CD4-positive, alpha-beta T cell treated with Interleukin-2 at 100 ng/mL for 4 hours (primary cell): ENCODE measurements around the gene CACNA2D4.

Source experiments
- DNase-seq: peaks from one replicate; pipeline ENCODE4 v3.0.0-alpha.2; 2020; ENCODE audit warnings: low spot score

Gene CACNA2D4

GRCh38 chr12:1844661-1845409 is 73.6 kb downstream of the CACNA2D4 start:
- no peak for DNase-seq

GRCh38 chr12:1844223-1844622 is 74.2 kb downstream of the CACNA2D4 start:
- DNase-seq = no peak

- no peak for DNase-seq
Observed at GRCh38 chr12:1843641-1844005, 74.8 kb downstream of the CACNA2D4 start.

- DNase-seq = no peak
Observed at GRCh38 chr12:1842905-1843640, 75.4 kb downstream of the CACNA2D4 start.

- DNase-seq = no peak
Observed at GRCh38 chr12:1842183-1842904, 76.1 kb downstream of the CACNA2D4 start.

GRCh38 chr12:1841586-1842182 is 76.8 kb downstream of the CACNA2D4 start:
- DNase-seq = no peak

GRCh38 chr12:1840981-1841425 is 77.4 kb downstream of the CACNA2D4 start:
- no peak for DNase-seq

GRCh38 chr12:1839956-1840951 is 78.2 kb downstream of the CACNA2D4 start:
- no peak for DNase-seq

GRCh38 chr12:1839464-1839863 is 79.0 kb downstream of the CACNA2D4 start:
- no peak for DNase-seq

GRCh38 chr12:1838994-1839365 is 79.5 kb downstream of the CACNA2D4 start:
- no peak for DNase-seq

- DNase-seq = no peak
Observed at GRCh38 chr12:1838205-1838993, 80.1 kb downstream of the CACNA2D4 start.

- no peak for DNase-seq
Observed at GRCh38 chr12:1837541-1838204, 80.8 kb downstream of the CACNA2D4 start.

- DNase-seq = no peak
Observed at GRCh38 chr12:1836854-1837421, 81.5 kb downstream of the CACNA2D4 start.

- no peak for DNase-seq
Observed at GRCh38 chr12:1836241-1836803, 82.1 kb downstream of the CACNA2D4 start.

- DNase-seq = no peak
Observed at GRCh38 chr12:1835211-1836131, 83.0 kb downstream of the CACNA2D4 start.

- DNase-seq = no peak
Observed at GRCh38 chr12:1834186-1834925, 84.1 kb downstream of the CACNA2D4 start.

- no peak for DNase-seq
Observed at GRCh38 chr12:1833596-1834028, 84.8 kb downstream of the CACNA2D4 start.
